ENCODE data around the gene ATF6.

ATF6 gene

DNA sequence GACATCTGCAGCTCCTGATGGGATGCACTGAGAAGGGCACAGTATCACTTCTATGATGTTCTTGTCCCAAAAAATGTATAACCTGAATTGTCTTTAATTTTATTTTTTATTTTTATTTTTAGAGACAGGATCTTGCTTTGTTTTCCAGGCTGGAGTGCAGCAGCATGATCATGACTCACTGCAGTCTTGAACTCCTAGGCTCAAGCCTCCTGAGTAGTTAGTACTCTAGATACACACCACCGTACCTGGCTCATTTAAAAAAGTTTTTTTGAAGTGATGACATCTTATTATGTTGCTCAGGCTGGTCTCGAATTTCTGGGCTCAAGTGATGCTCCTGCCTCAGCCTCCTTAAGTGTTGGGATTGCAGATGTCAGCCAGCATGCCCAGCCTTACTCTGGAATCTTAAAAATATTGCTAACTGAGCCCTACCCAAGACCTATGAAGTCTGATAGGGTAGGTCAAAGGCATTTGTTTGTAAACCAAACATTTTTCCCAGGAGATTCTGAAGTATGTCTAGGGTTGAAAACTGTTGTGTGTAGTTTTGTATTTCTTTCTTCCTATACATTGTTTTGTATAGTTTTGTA, 68.9 kb downstream of the ATF6 start:
- DNase-seq (ENCODE audit: low read depth): no peak

DNA sequence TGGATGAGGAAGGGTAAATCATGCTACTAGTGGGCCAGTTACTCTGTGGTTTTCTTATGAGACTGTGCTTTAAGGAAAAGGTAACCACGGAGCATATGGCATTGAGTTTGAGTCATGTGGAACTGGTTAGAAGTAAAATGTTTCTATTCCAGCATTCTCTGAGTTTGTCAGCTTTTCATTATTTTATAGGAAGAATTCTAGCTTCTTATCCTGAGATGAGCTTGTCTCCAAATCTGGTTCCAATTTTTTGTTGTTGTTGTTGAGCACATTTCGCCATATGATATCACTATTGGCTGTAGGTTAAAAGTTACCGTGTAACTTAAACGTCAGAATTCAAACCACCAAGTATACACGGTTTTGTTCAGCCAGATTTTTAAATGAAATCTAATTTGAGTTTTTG, 69.9 kb downstream of the ATF6 start:
- DNase-seq (ENCODE audit: low read depth): no peak

DNA sequence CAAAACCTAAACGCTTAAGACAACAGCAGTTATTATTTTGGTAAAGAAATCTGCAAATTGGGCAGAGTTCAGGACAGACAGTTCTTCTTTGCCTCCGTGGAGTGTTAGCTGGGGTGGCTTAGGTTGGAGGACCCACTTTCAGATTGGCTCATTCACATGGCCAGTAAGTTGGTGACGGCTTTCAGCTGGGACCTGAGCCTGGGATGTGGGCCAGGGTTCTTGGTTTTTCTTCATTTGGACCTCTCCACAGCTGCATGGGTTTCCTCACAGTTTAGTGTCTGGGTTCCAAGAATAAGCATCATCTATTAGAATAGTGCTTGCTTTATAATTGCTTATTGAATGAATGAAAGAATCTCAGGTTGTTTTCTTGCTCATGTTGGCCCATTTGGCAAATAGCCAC, 72.2 kb downstream of the ATF6 start:
- DNase-seq (ENCODE audit: low read depth): no peak

DNA sequence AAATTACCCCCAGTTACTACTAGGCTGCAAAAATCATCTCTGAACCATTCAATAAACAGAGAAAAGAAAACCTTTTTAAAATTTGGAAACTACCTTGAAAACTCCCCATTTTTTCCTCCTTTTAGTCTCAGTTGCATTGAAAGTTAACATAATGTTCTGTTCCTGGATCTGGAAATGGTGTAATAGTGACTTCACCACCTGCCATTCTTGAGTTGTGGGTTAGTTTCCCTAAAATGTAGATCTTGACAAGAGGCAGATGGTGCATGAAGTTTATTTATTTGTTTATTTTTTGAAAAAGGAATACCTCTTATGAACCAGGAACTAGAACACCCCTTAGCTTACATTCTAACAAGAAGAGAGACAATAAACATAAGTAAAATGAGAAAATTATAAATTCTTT, 72.8 kb downstream of the ATF6 start:
- no peak for DNase-seq (ENCODE audit: low read depth)

DNA sequence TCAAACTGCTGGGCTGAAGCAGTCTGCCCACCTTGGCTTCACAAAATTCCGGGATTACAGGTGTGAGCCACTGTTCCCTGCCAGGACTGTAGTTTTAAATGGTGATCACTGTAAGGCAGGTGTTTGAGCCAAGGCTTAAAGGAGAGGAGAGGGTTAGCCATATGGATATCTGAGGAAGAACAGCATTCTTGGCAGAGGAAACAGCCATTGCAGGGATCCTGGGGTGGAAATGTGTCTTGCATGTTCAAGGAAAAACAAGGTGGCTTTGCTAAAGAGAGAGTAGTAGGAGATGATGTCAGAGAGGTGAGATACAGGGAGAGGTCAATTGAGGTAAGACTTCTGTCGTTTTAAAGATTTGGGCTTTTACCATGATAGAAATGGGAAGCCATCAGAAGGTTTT, 73.5 kb downstream of the ATF6 start:
- no peak for DNase-seq (ENCODE audit: low read depth)

DNA sequence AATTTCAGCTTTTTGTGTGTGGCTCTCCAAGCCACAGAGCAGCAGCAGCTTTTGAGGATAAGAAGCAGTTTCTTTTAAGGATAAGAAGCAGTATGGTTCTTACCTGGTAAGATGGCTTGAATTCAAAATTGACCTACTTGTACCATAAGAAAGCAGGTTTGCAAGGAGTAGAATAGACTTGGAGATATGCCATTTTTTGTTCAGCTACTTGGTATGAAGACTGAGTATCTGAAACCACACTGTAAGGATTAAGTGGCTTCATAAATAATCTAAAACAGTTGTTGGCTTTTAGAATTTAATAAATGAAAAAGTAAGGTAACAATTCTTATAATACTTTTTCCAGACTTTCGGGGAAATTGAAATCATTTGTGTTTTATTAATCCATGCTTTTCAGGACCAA, 74.2 kb downstream of the ATF6 start:
- no peak for DNase-seq (ENCODE audit: low read depth)

DNA sequence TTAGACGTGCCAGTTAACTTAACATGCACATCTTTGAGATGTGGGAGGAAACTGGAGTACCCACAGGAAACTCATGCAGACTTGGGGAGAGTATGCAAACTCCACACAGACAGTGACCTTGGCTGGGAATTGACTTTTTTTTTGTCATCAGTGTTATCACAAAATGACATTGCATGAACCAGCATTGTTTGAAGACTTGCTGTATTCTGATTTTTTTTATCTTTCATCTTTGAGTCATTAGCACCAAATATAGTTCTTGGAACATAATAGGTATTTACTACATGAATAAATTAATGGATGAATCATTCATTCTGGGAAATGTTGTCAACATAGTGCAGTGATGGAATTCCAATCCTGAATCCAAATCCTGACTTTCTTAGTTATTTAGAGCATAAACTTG, 77.0 kb downstream of the ATF6 start:
- no peak for DNase-seq (ENCODE audit: low read depth)

DNA sequence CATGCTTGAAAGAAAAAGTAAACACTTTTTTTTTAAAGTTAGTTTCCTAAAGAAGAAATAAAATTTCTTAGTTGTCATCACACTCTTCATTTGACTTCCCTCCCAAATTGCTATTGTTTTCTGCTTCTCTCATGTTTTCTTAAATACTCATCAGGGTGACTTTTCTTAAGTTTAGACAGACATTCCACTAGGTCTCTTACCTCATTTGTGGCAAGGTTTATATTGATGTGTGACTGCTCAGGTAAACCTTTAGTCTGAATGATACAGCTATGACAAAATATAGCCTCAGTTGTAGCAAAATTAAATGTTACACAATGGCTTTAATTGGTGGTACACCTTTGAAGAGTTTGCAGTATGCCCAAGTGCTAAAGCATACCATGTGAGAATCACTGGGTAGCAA, 78.6 kb downstream of the ATF6 start:
- no peak for DNase-seq (ENCODE audit: low read depth)

DNA sequence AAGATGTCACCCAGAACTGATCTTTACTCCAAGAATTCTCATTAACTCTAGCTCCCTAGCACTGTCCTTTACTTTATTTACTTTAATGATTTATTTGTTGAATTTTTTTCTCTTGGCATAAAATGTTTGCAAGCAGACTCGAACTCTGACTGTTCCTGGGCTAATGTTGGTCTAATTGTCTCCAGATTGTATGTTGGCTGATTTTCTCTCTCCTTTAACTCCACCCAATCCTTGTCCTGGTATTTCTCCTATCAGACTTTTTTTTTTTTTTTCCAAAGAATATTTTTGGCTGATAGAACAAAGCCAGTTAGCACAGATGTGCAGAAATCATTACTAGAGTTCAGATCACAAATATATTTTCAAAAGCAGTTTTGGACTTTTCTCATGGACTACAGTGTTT, 82.6 kb downstream of the ATF6 start:
- DNase-seq (ENCODE audit: low read depth): no peak

DNA sequence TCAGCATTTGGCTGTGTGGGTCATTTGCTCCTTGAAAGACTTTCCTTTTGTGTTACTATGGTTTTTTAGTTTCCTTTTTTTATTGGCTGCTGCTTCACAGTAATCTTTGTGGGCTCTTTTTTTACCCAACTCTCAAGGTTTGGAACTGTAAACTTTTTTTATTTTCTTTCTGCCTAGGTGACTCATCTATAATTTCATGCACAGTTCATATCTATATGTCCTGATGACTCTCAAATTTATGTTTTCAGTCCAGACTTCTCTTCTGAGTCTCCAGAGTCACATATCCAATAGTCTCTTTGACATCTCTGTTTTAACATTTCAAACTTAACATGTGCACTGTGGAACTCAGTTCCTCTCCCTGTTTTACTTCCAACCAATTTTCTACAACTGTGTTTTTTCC, 83.4 kb downstream of the ATF6 start:
- DNase-seq (ENCODE audit: low read depth): no peak

DNA sequence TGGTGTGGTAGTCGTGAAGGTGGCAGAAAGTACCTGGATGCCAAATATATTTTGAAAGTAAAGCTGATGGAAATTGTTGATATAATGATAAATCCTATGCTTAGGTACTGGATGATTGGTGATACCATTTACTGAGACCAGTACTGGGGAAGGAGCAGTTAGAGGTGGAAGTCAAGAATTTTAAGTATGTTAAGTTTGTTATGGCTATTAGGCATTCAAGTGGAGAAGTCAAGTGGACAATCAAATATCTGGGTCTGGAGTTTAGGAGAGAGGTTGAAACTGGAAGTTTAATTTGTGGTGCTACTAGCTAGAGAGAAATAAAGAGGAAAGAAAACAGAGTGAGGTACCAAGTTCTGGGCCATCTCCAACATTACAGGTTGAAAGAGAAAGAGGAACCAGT, 89.1 kb downstream of the ATF6 start:
- no peak for DNase-seq (ENCODE audit: low read depth)

DNA sequence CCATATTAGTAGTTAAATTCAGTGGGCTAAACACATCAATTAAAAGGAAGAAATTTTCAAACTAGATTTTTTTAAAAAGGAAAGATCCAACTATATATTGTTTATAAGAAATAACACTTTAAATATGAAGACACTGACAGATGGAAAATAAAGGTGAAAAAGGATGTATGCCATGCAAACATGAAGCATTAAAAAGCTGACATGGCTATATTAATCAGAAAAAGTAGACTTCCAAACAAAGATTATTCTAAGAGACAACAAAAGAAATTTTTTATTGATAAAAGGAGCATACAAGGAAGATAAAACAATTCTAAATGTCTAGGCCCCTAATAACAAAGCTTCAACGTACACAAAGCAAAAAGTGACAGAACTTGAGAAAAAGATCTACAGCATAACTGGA, 92.2 kb downstream of the ATF6 start:
- no peak for DNase-seq (ENCODE audit: low read depth)

DNA sequence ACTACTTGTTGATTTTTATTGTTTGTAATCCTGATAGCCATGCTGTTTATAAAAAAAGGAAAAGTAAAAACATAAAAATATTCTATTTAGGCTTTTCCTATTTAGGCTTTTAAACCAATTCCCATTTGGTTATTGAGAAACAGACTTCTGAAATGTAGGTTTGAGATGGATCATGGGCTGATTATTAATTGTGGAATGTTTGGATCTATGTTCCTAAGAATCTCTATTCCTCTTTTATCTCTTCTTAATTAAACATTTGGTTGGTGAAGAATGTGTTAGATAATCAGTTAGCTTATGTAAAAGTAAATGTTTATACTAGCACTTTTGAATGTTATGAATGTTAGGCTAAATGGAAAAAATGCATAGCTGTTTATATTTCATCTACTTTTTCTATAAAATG, 97.4 kb downstream of the ATF6 start:
- no peak for DNase-seq (ENCODE audit: low read depth)

DNA sequence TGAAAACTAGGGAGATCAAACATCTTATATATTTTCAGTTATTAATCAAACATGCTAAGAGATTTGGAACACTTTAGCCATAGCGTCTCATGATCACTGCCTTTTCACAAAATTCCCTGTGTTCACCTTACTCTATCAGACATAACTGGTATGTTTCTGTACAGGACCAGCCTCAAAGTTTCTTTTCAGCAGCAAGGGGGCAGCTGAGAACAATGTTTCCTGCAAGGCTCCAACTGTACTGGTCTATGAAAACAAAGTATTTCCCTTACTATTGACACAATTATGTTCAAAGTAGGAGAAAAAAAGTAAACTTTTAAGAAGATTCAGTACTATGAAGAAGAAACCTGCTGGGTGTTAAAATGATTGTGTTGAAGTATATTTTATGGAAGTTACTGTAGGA, 98.5 kb downstream of the ATF6 start:
- DNase-seq (ENCODE audit: low read depth): no peak

DNA sequence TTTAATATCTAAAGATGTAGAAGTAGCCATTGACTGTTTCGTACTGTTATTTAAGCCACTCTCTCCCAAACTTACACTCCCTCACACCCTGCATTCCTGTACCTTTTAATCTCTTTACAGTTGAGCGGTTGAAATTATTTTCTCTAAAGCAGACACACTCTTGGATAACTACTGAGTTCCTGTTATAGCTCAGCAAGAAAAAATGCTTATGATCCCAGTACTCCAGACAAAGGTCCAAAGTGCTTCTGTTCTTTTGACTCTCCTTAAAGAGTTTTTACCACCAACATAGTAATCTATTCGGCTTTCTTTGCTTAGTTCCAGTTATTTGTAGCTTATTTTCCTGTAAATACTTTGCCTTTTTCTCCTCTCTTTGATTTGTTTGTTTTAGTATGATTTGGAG, 100.1 kb downstream of the ATF6 start:
- no peak for DNase-seq (ENCODE audit: low read depth)

DNA sequence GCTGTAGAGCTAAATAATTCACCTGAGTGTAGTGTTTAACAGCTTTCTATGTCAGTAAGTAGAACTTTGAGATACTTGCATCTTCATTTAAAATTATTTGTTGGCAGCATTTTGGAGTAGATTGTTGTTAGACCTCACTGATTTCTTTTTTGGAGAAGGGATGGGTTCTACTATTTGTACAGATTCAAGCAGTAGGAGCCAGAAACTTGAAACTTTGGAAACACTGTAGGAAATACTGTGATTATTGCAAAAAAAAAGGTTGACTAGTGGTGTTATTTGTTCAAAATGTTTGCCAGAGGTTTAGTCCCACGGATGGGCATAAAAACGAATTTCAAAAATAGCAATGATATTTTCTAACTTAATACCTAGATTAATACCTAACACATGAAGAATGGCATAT, 102.7 kb downstream of the ATF6 start:
- DNase-seq (ENCODE audit: low read depth): no peak

DNA sequence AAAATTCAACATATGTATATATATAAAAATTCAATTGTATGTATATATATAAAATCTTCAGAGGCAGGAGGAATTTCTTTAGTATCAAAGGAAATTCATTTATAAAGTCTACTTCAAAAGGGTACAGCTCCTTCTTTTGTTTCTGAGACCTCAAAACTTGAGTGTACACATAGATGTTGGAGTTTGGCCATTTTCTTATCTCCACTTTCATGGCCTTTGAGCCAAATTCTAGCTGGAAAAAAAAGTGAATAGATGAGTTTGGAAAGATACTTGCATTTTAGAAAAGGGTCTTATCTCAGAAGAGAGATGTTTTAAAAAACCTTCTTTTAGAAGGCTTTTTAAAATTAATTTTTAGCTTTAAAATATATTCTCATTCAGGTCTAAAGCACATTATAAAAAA, 103.2 kb downstream of the ATF6 start:
- DNase-seq (ENCODE audit: low read depth): no peak

DNA sequence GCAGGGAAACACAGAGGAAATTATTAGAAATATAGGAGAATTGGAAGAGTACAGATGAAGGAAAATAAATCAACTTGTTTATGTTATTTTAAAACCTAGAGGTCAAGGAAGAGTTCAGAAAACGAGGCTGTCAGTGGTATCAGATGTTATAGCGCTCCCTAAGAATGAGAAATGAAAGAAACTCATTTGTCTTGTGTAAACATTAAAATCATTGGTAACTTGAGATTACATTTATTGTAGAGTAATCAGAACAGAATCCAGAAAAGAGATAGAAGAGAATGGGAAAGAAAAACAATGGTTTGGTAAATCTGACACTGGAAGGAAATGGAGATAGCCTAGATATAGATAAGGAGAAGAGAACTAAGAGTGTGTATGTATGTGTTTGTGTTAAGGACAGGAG, 106.4 kb downstream of the ATF6 start:
- no peak for DNase-seq (ENCODE audit: low read depth)

DNA sequence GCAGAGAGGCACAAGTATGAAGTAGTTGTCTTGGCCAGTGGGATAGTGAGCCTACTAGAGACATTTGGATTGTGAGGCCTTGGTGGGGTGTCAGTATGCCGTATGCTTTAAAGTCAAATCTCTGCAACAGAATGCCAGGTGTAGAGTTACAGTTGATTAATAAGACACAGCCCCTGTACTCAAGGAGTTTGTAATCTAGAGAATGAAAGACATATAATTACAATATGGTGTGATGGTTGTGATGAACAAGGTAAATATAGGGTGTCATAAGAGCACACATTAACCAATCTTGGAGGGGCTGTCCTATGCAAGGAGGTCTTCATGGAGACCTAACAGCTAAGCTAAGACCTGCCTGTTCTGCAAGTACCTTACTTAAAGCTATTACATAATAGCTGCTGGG, 113.1 kb downstream of the ATF6 start:
- no peak for DNase-seq (ENCODE audit: low read depth)

DNA sequence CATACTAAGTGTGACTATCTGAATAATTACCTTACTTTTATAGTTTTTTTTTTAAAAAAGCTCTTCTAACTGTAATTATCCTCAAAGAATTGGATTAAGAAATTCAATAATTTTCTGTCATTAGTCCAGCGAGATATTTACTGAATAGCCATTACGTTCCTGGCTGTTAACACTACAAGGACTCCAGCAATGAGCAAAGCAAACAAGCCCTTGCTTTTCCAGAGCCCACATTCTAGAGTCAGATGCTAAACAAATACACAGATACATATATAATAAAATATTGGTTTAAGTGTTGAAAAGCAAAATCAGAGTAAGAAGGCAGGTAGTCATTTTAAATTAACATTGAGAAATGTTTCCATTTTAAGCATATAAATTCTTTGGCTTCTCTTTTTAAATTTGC, 118.4 kb downstream of the ATF6 start:
- no peak for DNase-seq (ENCODE audit: low read depth)

DNA sequence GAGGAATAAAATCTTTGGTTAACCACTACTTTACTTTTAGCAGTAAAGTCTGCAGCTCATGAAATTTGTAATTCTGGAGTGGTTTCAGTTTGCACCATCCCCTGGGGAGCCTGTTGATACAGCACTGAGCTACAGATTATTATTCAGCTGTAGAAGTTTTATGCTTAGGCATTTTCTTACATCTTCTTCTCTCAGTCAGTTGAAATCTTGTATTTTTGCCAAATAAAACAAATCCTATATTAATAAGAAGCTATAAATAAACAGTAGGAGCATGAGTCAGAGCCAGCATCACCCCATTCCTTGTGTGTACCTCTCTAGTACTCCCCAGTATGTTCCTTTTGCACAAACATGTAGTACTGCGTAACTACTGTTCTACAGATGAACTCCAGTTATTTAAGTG, 118.9 kb downstream of the ATF6 start:
- DNase-seq (ENCODE audit: low read depth): no peak

DNA sequence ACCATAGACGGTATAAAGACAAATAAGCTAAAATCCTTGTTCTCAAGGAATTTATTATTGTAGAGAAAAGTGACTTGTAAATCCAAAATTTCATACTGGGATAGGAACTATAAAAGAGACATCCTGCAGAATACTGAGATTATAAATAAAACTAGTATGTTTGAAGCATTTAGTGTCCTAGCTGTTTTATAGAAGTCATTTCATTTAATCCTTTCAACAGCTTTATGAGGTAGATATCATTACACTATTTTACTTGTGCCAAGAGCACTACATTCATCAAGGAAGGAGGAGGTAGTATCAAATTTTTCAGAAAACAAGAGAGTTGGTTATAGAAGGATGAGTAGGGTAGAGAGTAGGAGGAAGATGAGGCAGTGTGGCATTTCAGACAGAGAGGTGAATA, 119.6 kb downstream of the ATF6 start:
- no peak for DNase-seq (ENCODE audit: low read depth)

DNA sequence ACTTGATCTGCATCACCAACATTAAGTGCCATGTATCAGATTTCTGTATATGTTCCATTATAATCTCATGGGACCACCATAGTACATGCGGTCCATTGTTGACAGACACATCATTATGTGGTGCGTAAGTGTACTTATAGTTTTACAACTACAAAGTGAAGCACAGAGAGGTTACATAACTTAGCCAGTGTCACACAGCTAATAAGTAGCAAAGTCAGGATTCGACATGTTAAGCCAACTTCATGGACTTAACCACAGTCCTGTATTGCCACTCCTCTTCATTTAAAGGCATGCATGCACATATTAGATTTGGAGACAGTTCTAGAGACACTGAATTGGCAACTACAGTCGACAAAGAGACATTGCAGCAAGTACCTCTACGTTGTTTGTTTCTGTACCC, 120.5 kb downstream of the ATF6 start:
- DNase-seq (ENCODE audit: low read depth): no peak

DNA sequence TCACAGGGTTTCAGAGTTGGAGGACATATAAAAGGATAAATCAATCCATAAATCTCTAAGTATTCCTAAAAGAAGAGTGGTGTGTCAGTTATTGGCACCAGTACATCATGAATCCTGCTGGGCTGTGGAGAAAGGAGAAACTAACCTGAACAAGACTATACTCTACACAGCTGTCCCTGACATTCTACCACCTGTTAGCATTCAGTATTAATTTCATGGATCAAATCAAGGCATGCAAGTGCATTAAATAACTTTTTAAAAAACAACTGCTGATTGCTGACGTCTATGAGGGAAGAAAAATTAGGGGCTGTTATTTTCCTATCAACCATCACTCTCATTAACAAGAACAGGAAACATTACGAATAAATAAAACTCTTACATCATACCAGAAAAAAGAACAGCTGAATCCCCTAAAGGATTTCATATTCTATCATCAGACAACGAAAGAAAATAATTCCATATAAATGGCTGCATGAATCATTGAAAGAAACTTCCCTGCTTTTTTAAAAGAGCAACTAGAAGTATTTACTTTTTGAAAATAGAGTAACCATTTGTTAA, 121.7 kb downstream of the ATF6 start:
- DNase-seq (ENCODE audit: low read depth): no peak

DNA sequence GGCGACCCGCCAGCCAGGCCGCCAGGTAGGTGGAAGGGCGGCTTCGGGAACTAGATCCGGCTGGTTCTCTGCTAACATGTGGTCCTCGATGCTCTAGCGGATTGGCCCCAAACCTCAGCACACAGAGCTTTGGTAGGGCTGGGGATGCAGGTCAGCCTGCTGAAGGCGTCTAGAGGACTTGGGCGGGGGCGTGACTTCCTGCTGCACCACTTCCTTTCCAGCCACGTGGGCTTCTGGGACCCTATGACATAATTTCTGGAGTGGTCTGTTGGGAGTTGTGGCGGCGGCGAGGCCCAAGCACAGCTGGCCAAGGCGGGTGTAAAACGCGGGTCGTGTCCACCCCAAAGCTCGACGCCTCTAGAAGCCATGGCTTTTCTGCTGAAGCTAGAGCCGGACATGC, 124.5 kb downstream of the ATF6 start:
- no peak for DNase-seq (ENCODE audit: low read depth)
